Measurements from ENCODE around the gene RHBDD1.

- TF ChIP-seq POLR2AphosphoS5 (IDR thresholded peaks at IDR 0.05; ENCODE audit: low read depth, low read length) (no peak), POLR2A (IDR thresholded peaks at IDR 0.05; ENCODE audit: low read depth, low read length) (no peak)
These were observed 46.8 kb downstream of the RHBDD1 start for GRCh38 chr2:226882606-226883005.
